HEK293T (cell line): Measurements from ENCODE around the gene ATRIP.
A peak's percentile ranks its signal among the peaks of the same experiment; 100 is the strongest.

Experiments used
- CTCF ChIA-PET: fragments of 350-600 bp; formaldehyde crosslinking; extraction: SDS; loops from one replicate; lab custom pipeline; 2021; ENCODE audit warnings: antibody characterized with exemption, inconsistent platforms; lab: Yijun Ruan, JAX
- POLR2A ChIA-PET: fragments of 350-600 bp; formaldehyde crosslinking; extraction: SDS; loops from one replicate; lab custom pipeline; 2020; ENCODE audit warnings: antibody characterized with exemption, inconsistent platforms; lab: Yijun Ruan, JAX
- DNase-seq: peaks from one replicate; pipeline ENCODE4 v3.0.0; 2012; ENCODE audit warnings: mixed read lengths; ENCODE audit errors: extremely low spot score
- ARNT ChIP-seq: fragments of 450-650 bp; IDR thresholded peaks from 2 replicates; pipeline ENCODE4 v1.6.1; 2017; ENCODE audit warnings: mild to moderate bottlenecking
- BHLHE40 ChIP-seq: fragments of 450-650 bp; IDR thresholded peaks from 2 replicates; pipeline ENCODE4 v1.6.1; 2016; ENCODE audit warnings: mild to moderate bottlenecking, moderate library complexity, borderline replicate concordance
- CTBP1 ChIP-seq: fragments of 450-650 bp; IDR thresholded peaks from 2 replicates; pipeline ENCODE4 v1.6.1; 2016; ENCODE audit warnings: borderline replicate concordance
- ELF4 ChIP-seq: fragments of 450-650 bp; IDR thresholded peaks from 2 replicates; pipeline ENCODE4 v1.6.1; 2017; ENCODE audit warnings: antibody characterized with exemption
- FOXA1 ChIP-seq: fragments of 450-650 bp; IDR thresholded peaks from 2 replicates; pipeline ENCODE4 v1.6.1; 2016; ENCODE audit warnings: mild to moderate bottlenecking
- FOXK2 ChIP-seq: fragments of 450-650 bp; IDR thresholded peaks from 2 replicates; pipeline ENCODE4 v1.6.1; 2016; ENCODE audit warnings: mild to moderate bottlenecking
- FOXM1 ChIP-seq: fragments of 450-650 bp; IDR thresholded peaks from 2 replicates; pipeline ENCODE4 v1.6.1; 2017; ENCODE audit warnings: mild to moderate bottlenecking, borderline replicate concordance
- HDGF ChIP-seq: fragments of 450-650 bp; IDR thresholded peaks from 2 replicates; pipeline ENCODE4 v1.6.1; 2017; ENCODE audit warnings: antibody characterized with exemption, borderline replicate concordance
- L3MBTL2 ChIP-seq: fragments of 450-650 bp; conservative IDR thresholded peaks from 2 replicates; pipeline ENCODE4 v1.6.1; 2016; ENCODE audit warnings: mild to moderate bottlenecking
- LEF1 ChIP-seq: fragments of 450-650 bp; IDR thresholded peaks from 2 replicates; pipeline ENCODE4 v1.6.1; 2017; ENCODE audit warnings: mild to moderate bottlenecking, borderline replicate concordance
- NFRKB ChIP-seq: fragments of 450-650 bp; IDR thresholded peaks from 2 replicates; pipeline ENCODE4 v1.6.1; 2016; ENCODE audit warnings: mild to moderate bottlenecking, moderate library complexity
- SP1 ChIP-seq: fragments of 450-650 bp; IDR thresholded peaks from 2 replicates; pipeline ENCODE4 v1.6.1; 2017
- TARDBP ChIP-seq: fragments of 450-650 bp; IDR thresholded peaks from 2 replicates; pipeline ENCODE4 v1.6.1; 2016
- ZNF384 ChIP-seq: fragments of 450-650 bp; IDR thresholded peaks from 2 replicates; pipeline ENCODE4 v1.6.1; 2016
- TF ChIP-seq, protein P1 (sequence below): fragments of 450-650 bp; IDR thresholded peaks from 2 replicates; pipeline ENCODE4 v1.6.1; 2016

The ATRIP gene

DNA sequence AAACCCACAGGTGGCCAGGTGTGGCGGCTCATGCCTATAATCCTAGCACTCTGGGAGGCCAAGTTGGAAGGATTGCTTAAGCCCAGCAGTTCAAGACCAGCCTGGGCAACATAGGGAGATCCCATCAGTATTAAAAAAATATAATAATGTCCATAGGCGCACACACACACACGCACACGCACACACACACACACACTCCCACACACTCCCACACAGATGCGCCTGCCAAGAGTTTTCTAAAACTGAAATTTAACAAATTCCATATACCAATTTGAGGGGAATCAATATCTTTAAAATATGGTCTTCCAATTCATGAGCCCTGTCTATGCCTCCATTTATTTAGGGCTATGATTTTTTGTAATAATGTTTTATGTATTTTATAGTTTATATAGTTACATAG lies 40.4 kb downstream of the ATRIP start:
- DNase-seq = no peak
- POLR2A ChIA-PET = no interaction called here
- CTCF ChIA-PET = no interaction called here
- no peak for TF ChIP-seq BHLHE40
- no peak for TF ChIP-seq FOXA1
- TF ChIP-seq ELF4 = no peak
- no peak for TF ChIP-seq ZNF384
- no peak for TF ChIP-seq TARDBP

- no peak for DNase-seq
- POLR2A ChIA-PET = no interaction called here
- CTCF ChIA-PET = interaction anchor here (0.6 kb wide), 1 partner anchor 92 kb away, joined by 4 read pairs; no protein-coding TSS in a partner anchor
- no peak for TF ChIP-seq BHLHE40
- 0 out of 2 replicates have a peak, but pooled peaks have one; percentile 31 for TF ChIP-seq L3MBTL2
Measured at GRCh38 chr3:48492461-48493202, 46.1 kb downstream of the ATRIP start.

GRCh38 chr3:48493203-48493501 lies 46.6 kb downstream of the ATRIP start:
- CTCF ChIA-PET = no interaction called here
- POLR2A ChIA-PET = no interaction called here
- TF ChIP-seq LEF1 (no peak), NFRKB (no peak)
- DNase-seq = no peak

GRCh38 chr3:48500656-48501055 lies 54.1 kb downstream of the ATRIP start:
- ChIA-PET POLR2A (interaction anchor here (1.0 to 1.6 kb wide), 2 partner anchors 27 to 54 kb away, joined by 3 to 4 read pairs; partner anchors contain the start of gene ATRIP), CTCF (no interaction called here)
- no peak for TF ChIP-seq CTBP1
- TF ChIP-seq ZNF384 = no peak
- no peak for DNase-seq

GRCh38 chr3:48501196-48501595 lies 54.7 kb downstream of the ATRIP start:
- CTCF ChIA-PET = interaction anchor here (1.2 kb wide), 1 partner anchor 28 kb away, joined by 4 read pairs; no protein-coding TSS in a partner anchor
- TF ChIP-seq LEF1 (no peak), BHLHE40 (no peak), FOXA1 (no peak), ARNT (no peak), TARDBP (no peak), CTBP1 (no peak)
- TF ChIP-seq, protein P1, sequence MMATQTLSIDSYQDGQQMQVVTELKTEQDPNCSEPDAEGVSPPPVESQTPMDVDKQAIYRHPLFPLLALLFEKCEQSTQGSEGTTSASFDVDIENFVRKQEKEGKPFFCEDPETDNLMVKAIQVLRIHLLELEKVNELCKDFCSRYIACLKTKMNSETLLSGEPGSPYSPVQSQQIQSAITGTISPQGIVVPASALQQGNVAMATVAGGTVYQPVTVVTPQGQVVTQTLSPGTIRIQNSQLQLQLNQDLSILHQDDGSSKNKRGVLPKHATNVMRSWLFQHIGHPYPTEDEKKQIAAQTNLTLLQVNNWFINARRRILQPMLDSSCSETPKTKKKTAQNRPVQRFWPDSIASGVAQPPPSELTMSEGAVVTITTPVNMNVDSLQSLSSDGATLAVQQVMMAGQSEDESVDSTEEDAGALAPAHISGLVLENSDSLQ = no peak
- DNase-seq = no peak
- POLR2A ChIA-PET = no interaction called here

- TF ChIP-seq ELF4 (no peak), BHLHE40 (no peak), NFRKB (no peak), LEF1 (no peak), CTBP1 (no peak), TARDBP (no peak), FOXM1 (no peak), L3MBTL2 (no peak), ZNF384 (no peak), SP1 (no peak), FOXK2 (no peak), HDGF (no peak), ARNT (no peak), FOXA1 (no peak)
- TF ChIP-seq, protein P1 = no peak
- CTCF ChIA-PET = interaction anchor here (1.2 kb wide), 1 partner anchor 29 kb away, joined by 4 read pairs; no protein-coding TSS in a partner anchor
- no peak for DNase-seq
- POLR2A ChIA-PET = interaction anchor here (0.7 to 1.2 kb wide), 2 partner anchors 29 to 56 kb away, joined by 3 to 4 read pairs; partner anchors contain the start of gene ATRIP
Measured at GRCh38 chr3:48502121-48502520, 55.6 kb downstream of the ATRIP start.

GRCh38 chr3:48502728-48503168 lies 56.2 kb downstream of the ATRIP start:
- POLR2A ChIA-PET = interaction anchor here (1.2 to 3.5 kb wide), 2 partner anchors 30 to 57 kb away, joined by 3 to 14 read pairs; partner anchors contain the start of gene ATRIP

More at GRCh38 chr3:48502728-48503168, 56.2 kb downstream of the ATRIP start:
- CTCF ChIA-PET = interaction anchor here (2.3 kb wide), 1 partner anchor 67 kb away, joined by 10 read pairs; no protein-coding TSS in a partner anchor
- no peak for TF ChIP-seq FOXA1
- TF ChIP-seq ZNF384 = no peak
- TF ChIP-seq SP1 = no peak
- TF ChIP-seq FOXK2 = no peak
- TF ChIP-seq TARDBP = no peak
- DNase-seq = peak; percentile 3
